AML-193 (cell line): ENCODE measurements around the gene GGTLC1.

Source experiments
- DNase-seq, 2 experiments: peaks; one replicate each; lab custom pipeline; 2025; lab: John Stamatoyannopoulos, UW

The GGTLC1 gene

GRCh38 chr20:23966298-23966697 is 22.3 kb downstream of the GGTLC1 start:
- DNase-seq, result no peak

GRCh38 chr20:23963941-23964340 is 24.6 kb downstream of the GGTLC1 start:
- no peak for DNase-seq

GRCh38 chr20:23962272-23962671 is 26.3 kb downstream of the GGTLC1 start:
- no peak for DNase-seq

- no peak for DNase-seq
These were observed 29.5 kb downstream of the GGTLC1 start for GRCh38 chr20:23959054-23959453.

GRCh38 chr20:23955896-23956295 is 32.7 kb downstream of the GGTLC1 start:
- no peak for DNase-seq

- DNase-seq, result no peak
These were observed 34.4 kb downstream of the GGTLC1 start for GRCh38 chr20:23954008-23954745.

GRCh38 chr20:23946206-23946605 is 42.4 kb downstream of the GGTLC1 start:
- no peak for DNase-seq

GRCh38 chr20:23943304-23943703 is 45.3 kb downstream of the GGTLC1 start:
- DNase-seq, result no peak

GRCh38 chr20:23939641-23940040 is 48.9 kb downstream of the GGTLC1 start:
- DNase-seq, result no peak

- no peak for DNase-seq
These were observed 49.5 kb downstream of the GGTLC1 start for GRCh38 chr20:23939063-23939462.

- DNase-seq, result no peak
These were observed 50.5 kb downstream of the GGTLC1 start for GRCh38 chr20:23938118-23938438.

- peak; percentile 14 to 28 for DNase-seq
These were observed 51.1 kb downstream of the GGTLC1 start for GRCh38 chr20:23937303-23938117.
